ENCODE results near the gene ANKRD55.

DNA sequence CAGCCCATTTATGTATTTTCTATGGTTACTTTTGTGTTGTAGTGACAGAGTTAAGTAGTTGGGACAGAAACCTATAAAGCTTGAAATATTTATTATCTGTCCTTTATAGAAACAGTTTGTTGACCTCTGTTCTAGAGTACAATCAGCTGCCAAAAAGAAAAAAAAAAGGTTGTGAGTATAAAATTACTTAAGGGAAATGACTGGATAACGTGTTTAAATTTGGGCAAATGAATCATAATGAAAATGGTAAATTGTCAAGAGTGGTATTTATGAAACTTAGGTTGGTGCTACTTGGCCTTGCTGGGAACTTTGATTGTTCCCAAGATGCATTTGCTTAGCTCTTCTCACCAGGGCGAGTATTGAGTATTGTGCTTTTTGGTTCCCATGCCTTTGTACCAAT is 168.1 kb downstream of the ANKRD55 start:
- TF ChIP-seq, protein P1, sequence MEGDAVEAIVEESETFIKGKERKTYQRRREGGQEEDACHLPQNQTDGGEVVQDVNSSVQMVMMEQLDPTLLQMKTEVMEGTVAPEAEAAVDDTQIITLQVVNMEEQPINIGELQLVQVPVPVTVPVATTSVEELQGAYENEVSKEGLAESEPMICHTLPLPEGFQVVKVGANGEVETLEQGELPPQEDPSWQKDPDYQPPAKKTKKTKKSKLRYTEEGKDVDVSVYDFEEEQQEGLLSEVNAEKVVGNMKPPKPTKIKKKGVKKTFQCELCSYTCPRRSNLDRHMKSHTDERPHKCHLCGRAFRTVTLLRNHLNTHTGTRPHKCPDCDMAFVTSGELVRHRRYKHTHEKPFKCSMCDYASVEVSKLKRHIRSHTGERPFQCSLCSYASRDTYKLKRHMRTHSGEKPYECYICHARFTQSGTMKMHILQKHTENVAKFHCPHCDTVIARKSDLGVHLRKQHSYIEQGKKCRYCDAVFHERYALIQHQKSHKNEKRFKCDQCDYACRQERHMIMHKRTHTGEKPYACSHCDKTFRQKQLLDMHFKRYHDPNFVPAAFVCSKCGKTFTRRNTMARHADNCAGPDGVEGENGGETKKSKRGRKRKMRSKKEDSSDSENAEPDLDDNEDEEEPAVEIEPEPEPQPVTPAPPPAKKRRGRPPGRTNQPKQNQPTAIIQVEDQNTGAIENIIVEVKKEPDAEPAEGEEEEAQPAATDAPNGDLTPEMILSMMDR (IDR thresholded peaks at IDR 0.05; ENCODE audit: control extremely low read depth in 1 of 3, insufficient read depth in 1 of 3, low read depth in 1 of 3, low read length in 3 of 3), result no peak
- TF ChIP-seq GABPA (IDR thresholded peaks at IDR 0.05; ENCODE audit: borderline replicate concordance, insufficient read depth, low read length) (no peak), BACH1 (IDR thresholded peaks at IDR 0.05; ENCODE audit: low read length) (no peak), POLR2A (IDR thresholded peaks at IDR 0.05; ENCODE audit: control extremely low read depth in 1 of 2, low read depth in 2 of 2, low read length in 2 of 2) (no peak)
- TF ChIP-seq, protein P2, sequence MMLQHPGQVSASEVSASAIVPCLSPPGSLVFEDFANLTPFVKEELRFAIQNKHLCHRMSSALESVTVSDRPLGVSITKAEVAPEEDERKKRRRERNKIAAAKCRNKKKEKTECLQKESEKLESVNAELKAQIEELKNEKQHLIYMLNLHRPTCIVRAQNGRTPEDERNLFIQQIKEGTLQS (IDR thresholded peaks at IDR 0.05; ENCODE audit: insufficient read depth, low read depth, low read length), result no peak
